SU-DHL-6 (cell line): ENCODE measurements around the gene PPCDC.

Source experiments
- H2AFZ ChIP-seq: fragments of 200-600 bp; sonication (generic); 2 replicates; pipeline ENCODE4 v1.6.1; 2014; ENCODE audit warnings: low read depth, mild to moderate bottlenecking, moderate library complexity, mixed read lengths, antibody characterized with exemption, low read length; ENCODE audit not compliant: severe bottlenecking
- H3F3A ChIP-seq: fragments of 200-600 bp; shearing (Covaris generic); 2 replicates; pipeline ENCODE4 v1.6.0; 2016; ENCODE audit warnings: antibody characterized with exemption, mild to moderate bottlenecking; ENCODE audit not compliant: insufficient read depth
- H3K27ac ChIP-seq: fragments of 200-600 bp; sonication (generic); 2 replicates; pipeline ENCODE4 v1.5.1; 2016; ENCODE audit warnings: low read depth, mild to moderate bottlenecking, low read length, moderate library complexity, mixed read lengths
- H3K27me3 ChIP-seq: fragments of 200-600 bp; sonication (generic), shearing (Covaris generic); 2 replicates; pipeline ENCODE4 v1.6.0; 2014; ENCODE audit warnings: mild to moderate bottlenecking, low read length
- H3K36me3 ChIP-seq: fragments of 200-600 bp; sonication (generic); 2 replicates; pipeline ENCODE4 v1.6.1; 2014; ENCODE audit warnings: mild to moderate bottlenecking, low read length, mixed read lengths
- H3K4me2 ChIP-seq: fragments of 300-600, 200-600 bp; shearing (Covaris generic), sonication (generic); 2 replicates; pipeline ENCODE4 v1.6.0; 2014; ENCODE audit warnings: low read length, low read depth, mild to moderate bottlenecking; ENCODE audit not compliant: poor library complexity, severe bottlenecking
- H3K4me3 ChIP-seq: fragments of 200-600 bp; sonication (generic); 2 replicates; pipeline ENCODE4 v1.5.1; 2014; ENCODE audit warnings: antibody characterized with exemption, low read length, mild to moderate bottlenecking, mixed read lengths; ENCODE audit not compliant: insufficient read depth, poor library complexity, severe bottlenecking
- H3K79me2 ChIP-seq: fragments of 200-600 bp; sonication (generic); 2 replicates; pipeline ENCODE4 v1.6.1; 2014; ENCODE audit warnings: mild to moderate bottlenecking, low read length, moderate library complexity; ENCODE audit not compliant: insufficient read depth
- H3K9ac ChIP-seq: fragments of 200-600 bp; sonication (generic); 2 replicates; pipeline ENCODE4 v1.7.0; 2014; ENCODE audit warnings: mild to moderate bottlenecking, low read length
- H3K9me2 ChIP-seq: fragments of 200-600 bp; sonication (generic); replicated peaks from 2 replicates; pipeline ENCODE4 v1.6.1; 2014; ENCODE audit warnings: low read length; ENCODE audit not compliant: insufficient read depth
- H3K9me3 ChIP-seq: fragments of 200-600 bp; sonication (generic); 2 replicates; pipeline ENCODE4 v1.6.1; 2014; ENCODE audit warnings: low read length, mixed read lengths; ENCODE audit not compliant: insufficient read depth
- H4K20me1 ChIP-seq: fragments of 200-600 bp; sonication (generic); 2 replicates; pipeline ENCODE4 v1.6.1; 2014; ENCODE audit warnings: low read depth, mild to moderate bottlenecking, antibody characterized with exemption, low read length, moderate library complexity, mixed read lengths
- EZH2phosphoT487 ChIP-seq: fragments of 200-600 bp; sonication (generic), shearing (Covaris generic); conservative IDR thresholded peaks from 2 replicates; pipeline ENCODE4 v1.6.1; 2018; ENCODE audit warnings: mild to moderate bottlenecking, antibody characterized with exemption, low read length, moderate library complexity, mixed read lengths
- TF ChIP-seq, protein P1 (sequence below): fragments of 200-600 bp; sonication (generic); IDR thresholded peaks from one replicate; pipeline ENCODE4 v1.5.1; 2017; ENCODE audit warnings: antibody characterized with exemption, mild to moderate bottlenecking, low read length, moderate library complexity; ENCODE audit not compliant: insufficient read depth, poor library complexity, severe bottlenecking

Gene PPCDC

GRCh38 chr15:75059607-75060006 is 36.2 kb downstream of the PPCDC start:
- no peaks in the 10 kb centered on the region for H3K9me2 ChIP-seq

GRCh38 chr15:75061272-75061671 is 37.9 kb downstream of the PPCDC start:
- Histone ChIP-seq H3K9ac (no peak overlapping the region), H2AFZ (no peak overlapping the region), H3K9me2 (no peaks in the 10 kb centered on the region), H3K79me2 (no peaks in the 10 kb centered on the region), H3K4me2 (no peak overlapping the region), H3K9me3 (no peaks in the 10 kb centered on the region), H3K27ac (no peak overlapping the region), H3K4me3 (no peak overlapping the region), H3K27me3 (no peaks in the 10 kb centered on the region), H3K36me3 (no peaks in the 10 kb centered on the region), H4K20me1 (no peaks in the 10 kb centered on the region), H3F3A (no peaks in the 10 kb centered on the region)
- TF ChIP-seq, protein P1, sequence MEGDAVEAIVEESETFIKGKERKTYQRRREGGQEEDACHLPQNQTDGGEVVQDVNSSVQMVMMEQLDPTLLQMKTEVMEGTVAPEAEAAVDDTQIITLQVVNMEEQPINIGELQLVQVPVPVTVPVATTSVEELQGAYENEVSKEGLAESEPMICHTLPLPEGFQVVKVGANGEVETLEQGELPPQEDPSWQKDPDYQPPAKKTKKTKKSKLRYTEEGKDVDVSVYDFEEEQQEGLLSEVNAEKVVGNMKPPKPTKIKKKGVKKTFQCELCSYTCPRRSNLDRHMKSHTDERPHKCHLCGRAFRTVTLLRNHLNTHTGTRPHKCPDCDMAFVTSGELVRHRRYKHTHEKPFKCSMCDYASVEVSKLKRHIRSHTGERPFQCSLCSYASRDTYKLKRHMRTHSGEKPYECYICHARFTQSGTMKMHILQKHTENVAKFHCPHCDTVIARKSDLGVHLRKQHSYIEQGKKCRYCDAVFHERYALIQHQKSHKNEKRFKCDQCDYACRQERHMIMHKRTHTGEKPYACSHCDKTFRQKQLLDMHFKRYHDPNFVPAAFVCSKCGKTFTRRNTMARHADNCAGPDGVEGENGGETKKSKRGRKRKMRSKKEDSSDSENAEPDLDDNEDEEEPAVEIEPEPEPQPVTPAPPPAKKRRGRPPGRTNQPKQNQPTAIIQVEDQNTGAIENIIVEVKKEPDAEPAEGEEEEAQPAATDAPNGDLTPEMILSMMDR, result no peak
- TF ChIP-seq EZH2phosphoT487, result no peak

More at GRCh38 chr15:75059607-75060006, 36.2 kb downstream of the PPCDC start:
- no peaks in the 10 kb centered on the region for H3F3A ChIP-seq
- TF ChIP-seq, protein P1, result no peak
- no peak for TF ChIP-seq EZH2phosphoT487
- no peak overlapping the region for H3K27ac ChIP-seq
- no peaks in the 10 kb centered on the region for H4K20me1 ChIP-seq
- H3K36me3 ChIP-seq, result no peaks in the 10 kb centered on the region
- H3K4me2 ChIP-seq, result no peak overlapping the region
- H3K27me3 ChIP-seq, result no peaks in the 10 kb centered on the region
- H3K9me3 ChIP-seq, result no peaks in the 10 kb centered on the region
- no peaks in the 10 kb centered on the region for H3K79me2 ChIP-seq
- H3K4me3 ChIP-seq, result no peak overlapping the region
- H2AFZ ChIP-seq, result no peak overlapping the region
- no peak overlapping the region for H3K9ac ChIP-seq

DNA sequence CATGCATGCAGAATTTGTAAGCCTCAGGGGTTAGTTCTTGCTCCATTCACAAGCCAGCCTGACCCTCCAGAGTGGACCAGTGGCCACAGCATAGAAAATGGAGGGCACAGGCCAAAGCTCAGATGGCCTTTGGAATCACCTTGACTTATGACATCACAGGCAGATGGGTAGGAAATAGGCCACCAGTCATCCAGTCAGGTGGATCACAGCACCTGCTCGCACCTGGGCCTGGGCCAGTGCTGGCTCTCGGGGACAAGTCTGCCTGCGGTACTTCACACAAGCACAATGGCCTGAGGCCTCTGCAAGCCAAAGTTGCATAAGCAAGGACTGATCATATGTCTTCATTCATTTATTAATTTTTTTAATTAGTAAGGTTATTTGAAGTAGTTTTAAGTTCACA is 39.3 kb downstream of the PPCDC start:
- no peaks in the 10 kb centered on the region for H3K27me3 ChIP-seq
- TF ChIP-seq EZH2phosphoT487, result no peak
- TF ChIP-seq, protein P1, result no peak
- no peak overlapping the region for H3K4me2 ChIP-seq
- no peak overlapping the region for H2AFZ ChIP-seq
- no peaks in the 10 kb centered on the region for H3K9me3 ChIP-seq
- H3K79me2 ChIP-seq, result no peaks in the 10 kb centered on the region
- no peaks in the 10 kb centered on the region for H4K20me1 ChIP-seq
- H3K9ac ChIP-seq, result no peak overlapping the region
- H3F3A ChIP-seq, result no peaks in the 10 kb centered on the region
- no peaks in the 10 kb centered on the region for H3K36me3 ChIP-seq
- no peak overlapping the region for H3K4me3 ChIP-seq
- H3K27ac ChIP-seq, result no peak overlapping the region
- no peaks in the 10 kb centered on the region for H3K9me2 ChIP-seq
